BLaER1 treated with 17β-estradiol and CSF1 and Interleukin-3, amounts not matched to agents 10 nM and 100 nM (cell line): ENCODE measurements around the gene ARMC2.

Experiments
- H3K27ac ChIP-seq, 11 experiments: shearing (Covaris generic); formaldehyde crosslinking; 2 replicates each; pipeline ENCODE4 v1.8.1; 2022
- H3K27me3 ChIP-seq, 11 experiments: shearing (Covaris generic); formaldehyde crosslinking; 2 replicates each; pipeline ENCODE4 v1.8.1; 2022
- H3K36me3 ChIP-seq, 11 experiments: shearing (Covaris generic); formaldehyde crosslinking; 2 replicates each; pipeline ENCODE4 v1.8.1; 2022
- H3K4me1 ChIP-seq, 10 experiments: shearing (Covaris generic); formaldehyde crosslinking; 2 replicates each; pipeline ENCODE4 v1.8.1; 2022
- H3K4me2 ChIP-seq, 11 experiments: shearing (Covaris generic); formaldehyde crosslinking; 2 replicates each; pipeline ENCODE4 v1.8.1; 2022
- H3K4me3 ChIP-seq, 10 experiments: shearing (Covaris generic); formaldehyde crosslinking; 2 replicates each; pipeline ENCODE4 v1.8.1; 2022
- H3K9ac ChIP-seq, 11 experiments: shearing (Covaris generic); formaldehyde crosslinking; 2 replicates each; pipeline ENCODE4 v1.8.1; 2022
- H3K9me3 ChIP-seq, 11 experiments: shearing (Covaris generic); formaldehyde crosslinking; replicated peaks in 1 of 11; 2 replicates each; pipeline ENCODE4 v1.8.1; 2022
- H4K20me1 ChIP-seq, 11 experiments: shearing (Covaris generic); formaldehyde crosslinking; 2 replicates each; pipeline ENCODE4 v1.8.1; 2022
- Cebpa-rat ChIP-seq, 11 experiments: shearing (Covaris generic); IDR thresholded peaks; 2 replicates each; pipeline ENCODE4 v1.8.1; 2022

Gene ARMC2

GRCh38 chr6:108838101-108838717, 10.0 kb upstream of the ARMC2 start:
- Histone ChIP-seq H3K4me1 (peaks cover 34 to 69% (median 44%) of the 10 kb centered on the region in 10 experiments), H3K36me3 (no peaks in the 10 kb centered on the region), H3K27ac (peak overlapping the region; percentile 9 to 75 (median 66); a peak in 19 of 22 replicates), H3K9ac (peak overlapping the region in 7 of 11 experiments; percentile 14 to 65 (median 49); a peak in 11 of 22 replicates), H3K4me3 (peak overlapping the region in 3 of 10 experiments; percentile 8 to 46 (median 16); a peak in 3 of 20 replicates), H3K9me3 (no peaks in the 10 kb centered on the region), H4K20me1 (no peaks in the 10 kb centered on the region), H3K27me3 (peaks cover 0 to 10% (median 0%) of the 10 kb centered on the region in 11 experiments; a peak in 3 of 22 replicates), H3K4me2 (peak overlapping the region; percentile 62 to 96 (median 91))
- no peak for TF ChIP-seq Cebpa-rat (IDR thresholded peaks at IDR 0.05)

- TF ChIP-seq Cebpa-rat (IDR thresholded peaks at IDR 0.05): no peak
- H3K27ac ChIP-seq: no peak overlapping the region; a peak in 1 of 22 replicates
- H3K36me3 ChIP-seq: no peaks in the 10 kb centered on the region
- peak overlapping the region in 7 of 11 experiments; percentile 78 to 96 (median 93); a peak in 9 of 22 replicates for H3K4me2 ChIP-seq
- H3K4me3 ChIP-seq: no peak overlapping the region
- H3K9ac ChIP-seq: no peak overlapping the region
- peaks cover 34 to 79% (median 44%) of the 10 kb centered on the region in 10 experiments for H3K4me1 ChIP-seq
- H4K20me1 ChIP-seq: no peaks in the 10 kb centered on the region
- H3K9me3 ChIP-seq: no peaks in the 10 kb centered on the region
- H3K27me3 ChIP-seq: peaks cover 0 to 10% (median 0%) of the 10 kb centered on the region in 11 experiments; a peak in 3 of 22 replicates
These were observed 9.1 kb upstream of the ARMC2 start for GRCh38 chr6:108839083-108839642.

- Histone ChIP-seq H3K36me3 (no peaks in the 10 kb centered on the region), H3K27ac (peak overlapping the region in 4 of 11 experiments; percentile 58 to 98 (median 88); a peak in 9 of 22 replicates), H3K4me1 (peaks cover 34 to 91% (median 43%) of the 10 kb centered on the region in 10 experiments), H4K20me1 (no peaks in the 10 kb centered on the region), H3K9me3 (no peaks in the 10 kb centered on the region), H3K27me3 (peaks cover 0 to 10% (median 0%) of the 10 kb centered on the region in 11 experiments; a peak in 3 of 22 replicates), H3K9ac (peak overlapping the region in 4 of 11 experiments; percentile 29 to 93 (median 82); a peak in 7 of 22 replicates), H3K4me3 (0 out of 20 replicates have a peak overlapping the region, but pooled peaks of 1 of the 10 experiments have one; percentile 3), H3K4me2 (peak overlapping the region; percentile 23 to 93 (median 59); a peak in 21 of 22 replicates)
- TF ChIP-seq Cebpa-rat (IDR thresholded peaks at IDR 0.05): no peak
These were observed 7.3 kb upstream of the ARMC2 start for GRCh38 chr6:108840919-108841318.

- peak overlapping the region in 4 of 11 experiments; percentile 58 to 98 (median 88); a peak in 9 of 22 replicates for H3K27ac ChIP-seq
- no peak for TF ChIP-seq Cebpa-rat (IDR thresholded peaks at IDR 0.05)
- peak overlapping the region; percentile 23 to 93 (median 59); a peak in 21 of 22 replicates for H3K4me2 ChIP-seq
These were observed 6.8 kb upstream of the ARMC2 start for GRCh38 chr6:108841377-108841855.

GRCh38 chr6:108844135-108844534, 4.1 kb upstream of the ARMC2 start:
- H3K4me3 ChIP-seq: no peak overlapping the region
- H3K36me3 ChIP-seq: no peaks in the 10 kb centered on the region
- peaks cover 25 to 84% (median 33%) of the 10 kb centered on the region in 10 experiments for H3K4me1 ChIP-seq
- no peaks in the 10 kb centered on the region for H4K20me1 ChIP-seq
- no peak overlapping the region; a peak in 1 of 22 replicates for H3K27ac ChIP-seq
- no peak for TF ChIP-seq Cebpa-rat (IDR thresholded peaks at IDR 0.05)
- no peak overlapping the region for H3K9ac ChIP-seq
- no peaks in the 10 kb centered on the region for H3K9me3 ChIP-seq
- H3K27me3 ChIP-seq: peaks cover 0 to 6% (median 0%) of the 10 kb centered on the region in 11 experiments; a peak in 1 of 22 replicates
- peak overlapping the region in 2 of 11 experiments; percentile 76 to 96; a peak in 4 of 22 replicates for H3K4me2 ChIP-seq

More at GRCh38 chr6:108841377-108841855, 6.8 kb upstream of the ARMC2 start:
- H3K36me3 ChIP-seq: no peaks in the 10 kb centered on the region
- peaks cover 0 to 10% (median 0%) of the 10 kb centered on the region in 11 experiments; a peak in 3 of 22 replicates for H3K27me3 ChIP-seq
- H3K9me3 ChIP-seq: no peaks in the 10 kb centered on the region
- no peaks in the 10 kb centered on the region for H4K20me1 ChIP-seq
- H3K4me3 ChIP-seq: no peak overlapping the region
- peak overlapping the region in 4 of 11 experiments; percentile 29 to 93 (median 82); a peak in 7 of 22 replicates for H3K9ac ChIP-seq
- H3K4me1 ChIP-seq: peaks cover 36 to 91% (median 41%) of the 10 kb centered on the region in 10 experiments

- peaks cover 26 to 85% (median 37%) of the 10 kb centered on the region in 10 experiments for H3K4me1 ChIP-seq
- H4K20me1 ChIP-seq: no peaks in the 10 kb centered on the region
- H3K27ac ChIP-seq: no peak overlapping the region
- no peak for TF ChIP-seq Cebpa-rat (IDR thresholded peaks at IDR 0.05)
- no peaks in the 10 kb centered on the region for H3K9me3 ChIP-seq
- H3K36me3 ChIP-seq: no peaks in the 10 kb centered on the region
- peak overlapping the region in 2 of 11 experiments; percentile 76 to 96; a peak in 3 of 22 replicates for H3K4me2 ChIP-seq
- H3K9ac ChIP-seq: no peak overlapping the region
- H3K4me3 ChIP-seq: no peak overlapping the region
- H3K27me3 ChIP-seq: peaks cover 0 to 6% (median 0%) of the 10 kb centered on the region in 11 experiments; a peak in 1 of 22 replicates
These were observed 3.1 kb upstream of the ARMC2 start for GRCh38 chr6:108845145-108845544.

GRCh38 chr6:108846101-108846500, 2.1 kb upstream of the ARMC2 start:
- peak overlapping the region in 2 of 11 experiments; percentile 43 to 55; a peak in 3 of 22 replicates for H3K27ac ChIP-seq
- H3K4me2 ChIP-seq: peak overlapping the region in 10 of 11 experiments; percentile 3 to 96 (median 25); a peak in 17 of 22 replicates
- TF ChIP-seq Cebpa-rat (IDR thresholded peaks at IDR 0.05): no peak
- H3K36me3 ChIP-seq: no peaks in the 10 kb centered on the region
- no peak overlapping the region; a peak in 1 of 22 replicates for H3K9ac ChIP-seq
- H3K9me3 ChIP-seq: no peaks in the 10 kb centered on the region
- H3K4me1 ChIP-seq: peaks cover 21 to 85% (median 40%) of the 10 kb centered on the region in 10 experiments
- no peaks in the 10 kb centered on the region for H4K20me1 ChIP-seq
- H3K27me3 ChIP-seq: peaks cover 0 to 2% (median 0%) of the 10 kb centered on the region in 11 experiments; a peak in 1 of 22 replicates
- H3K4me3 ChIP-seq: no peak overlapping the region

- Histone ChIP-seq H4K20me1 (no peaks in the 10 kb centered on the region), H3K27me3 (no peaks in the 10 kb centered on the region), H3K4me1 (peaks cover 16 to 88% (median 36%) of the 10 kb centered on the region in 10 experiments), H3K4me3 (no peak overlapping the region), H3K9me3 (no peaks in the 10 kb centered on the region), H3K27ac (peak overlapping the region in 2 of 11 experiments; percentile 43 to 55; a peak in 4 of 22 replicates), H3K9ac (peak overlapping the region in 1 of 11 experiments; percentile 13; a peak in 1 of 22 replicates), H3K36me3 (no peaks in the 10 kb centered on the region), H3K4me2 (peak overlapping the region in 10 of 11 experiments; percentile 3 to 96 (median 25); a peak in 16 of 22 replicates)
- TF ChIP-seq Cebpa-rat (IDR thresholded peaks at IDR 0.05): no peak
These were observed 1.6 kb upstream of the ARMC2 start for GRCh38 chr6:108846628-108847027.
